HG02678 (cell line): ENCODE measurements around the gene PRUNE1.
A peak's percentile ranks its signal among the peaks of the same experiment; 100 is the strongest.

Experiments
- ATAC-seq: cut with Tn5 transposase; IDR thresholded peaks from one replicate; pipeline ENCODE4 v1.9.1; 2021; ENCODE audit warnings: mild to moderate bottlenecking, moderate library complexity; ENCODE audit not compliant: unreplicated experiment

The PRUNE1 gene

GRCh38 chr1:150976879-150977694 lies 31.2 kb upstream of the PRUNE1 start:
- no peak for ATAC-seq

GRCh38 chr1:150979092-150980056 lies 28.9 kb upstream of the PRUNE1 start:
- ATAC-seq: peak; percentile 41

DNA sequence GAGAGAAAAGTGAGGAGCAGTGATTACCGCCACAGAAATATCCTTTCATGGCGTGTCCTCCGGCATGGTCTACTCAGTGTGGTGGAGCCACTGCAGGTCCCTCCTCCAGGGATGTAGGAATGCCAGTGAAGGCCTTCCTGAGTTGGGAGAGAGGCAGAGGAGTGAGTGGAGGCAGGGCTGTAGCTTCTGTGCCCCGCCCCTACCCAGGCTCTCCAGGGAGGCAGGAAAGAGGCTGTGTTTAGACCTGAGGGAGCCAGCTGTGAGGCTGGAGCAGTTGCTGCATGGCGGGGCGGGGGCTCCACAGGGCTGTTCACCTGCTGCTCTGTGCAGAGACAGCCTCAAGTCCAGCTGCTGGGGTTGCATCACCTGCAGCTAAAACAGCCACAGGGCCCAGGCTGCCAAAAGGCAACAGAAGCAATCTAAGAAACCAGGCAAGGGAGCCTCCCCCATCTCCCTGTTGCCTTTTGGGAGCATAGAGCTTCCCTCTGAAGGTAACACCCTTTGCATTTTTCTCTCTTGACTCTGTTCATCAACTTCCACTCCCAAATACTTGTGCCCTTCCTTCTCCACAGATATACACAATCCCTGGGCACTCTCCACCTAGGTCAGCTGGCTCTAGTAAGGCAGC lies 27.0 kb upstream of the PRUNE1 start:
- no peak for ATAC-seq

- no peak for ATAC-seq
Observed at GRCh38 chr1:150981805-150982712, 26.2 kb upstream of the PRUNE1 start, which contains the start of gene ANXA9. Gene ANXA9, plus strand, starts transcription at chr1:150982292. Its CDS starts 814 bp downstream, at chr1:150983106.

GRCh38 chr1:150985179-150985825 lies 22.9 kb upstream of the PRUNE1 start:
- ATAC-seq: no peak

DNA sequence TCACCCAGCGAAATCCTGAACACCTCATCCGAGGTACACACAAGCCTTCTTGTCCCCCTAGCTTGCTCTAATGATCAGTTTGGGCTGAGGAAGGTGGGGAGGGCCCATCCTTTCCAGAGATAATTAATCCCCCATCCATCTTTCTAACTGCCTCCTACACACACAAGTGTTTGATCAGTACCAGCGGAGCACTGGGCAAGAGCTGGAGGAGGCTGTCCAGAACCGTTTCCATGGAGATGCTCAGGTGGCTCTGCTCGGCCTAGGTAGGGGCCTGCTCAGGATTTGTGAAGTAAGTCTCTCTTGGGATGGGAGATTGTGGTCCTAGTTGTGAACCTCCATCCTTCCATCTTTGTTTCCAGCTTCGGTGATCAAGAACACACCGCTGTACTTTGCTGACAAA lies 20.3 kb upstream of the PRUNE1 start:
- no peak for ATAC-seq

GRCh38 chr1:150992626-150993025 lies 15.6 kb upstream of the PRUNE1 start:
- no peak for ATAC-seq

GRCh38 chr1:150994248-150994647 lies 14.0 kb upstream of the PRUNE1 start:
- ATAC-seq: no peak

- ATAC-seq: no peak
Observed at GRCh38 chr1:150995460-150995859, 12.8 kb upstream of the PRUNE1 start.

DNA sequence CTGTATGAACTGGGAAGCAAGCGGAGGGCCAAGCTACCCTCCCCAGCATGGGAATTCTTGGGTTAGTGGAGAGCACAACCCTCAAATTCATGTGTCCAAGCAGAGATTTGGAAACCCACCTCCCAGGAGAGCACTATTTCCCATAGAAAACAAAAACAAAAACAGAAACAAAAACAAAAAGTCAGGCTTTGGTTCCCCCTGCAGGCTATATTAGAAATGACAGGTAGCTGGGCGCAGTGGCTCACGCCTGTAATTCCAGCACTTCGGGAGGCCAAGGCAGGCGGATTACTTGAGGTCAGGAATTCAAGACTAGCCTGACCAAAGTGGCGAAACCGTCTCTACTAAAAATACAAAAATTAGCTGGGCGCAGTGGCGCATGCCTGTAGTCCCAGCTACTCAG lies 12.4 kb upstream of the PRUNE1 start:
- no peak for ATAC-seq

GRCh38 chr1:150997126-150997872 lies 10.9 kb upstream of the PRUNE1 start:
- no peak for ATAC-seq

GRCh38 chr1:150997949-150998348 lies 10.3 kb upstream of the PRUNE1 start:
- no peak for ATAC-seq

DNA sequence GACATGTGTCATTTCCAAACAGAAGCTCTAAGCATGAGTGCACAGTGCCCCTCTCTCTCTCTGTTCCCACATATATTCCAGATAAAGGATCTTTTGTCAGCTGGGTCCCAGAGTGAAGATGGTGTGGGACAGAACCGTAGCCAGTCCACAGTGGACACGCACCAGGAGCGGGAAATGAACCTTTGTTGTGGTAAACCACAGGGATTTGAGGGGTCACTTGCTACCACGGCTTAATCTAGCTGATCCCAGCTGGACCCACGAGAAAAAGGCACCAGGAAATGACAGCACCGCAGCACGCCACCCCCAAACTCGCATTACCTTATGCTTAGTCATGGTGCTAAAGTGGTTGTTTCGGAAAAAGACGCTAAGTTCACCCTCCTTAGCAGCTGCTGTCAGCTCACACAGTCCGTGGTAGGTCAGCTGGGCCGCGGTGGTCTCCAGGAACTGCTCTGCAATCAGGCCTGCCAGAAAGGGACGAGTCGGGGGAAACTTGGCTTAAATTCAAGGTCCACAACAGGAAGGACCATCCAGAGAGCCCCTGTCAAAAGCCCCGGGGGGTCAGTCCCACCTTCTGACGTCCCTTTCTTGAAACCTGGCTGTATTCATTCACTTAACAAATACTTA lies 9.1 kb upstream of the PRUNE1 start:
- no peak for ATAC-seq

DNA sequence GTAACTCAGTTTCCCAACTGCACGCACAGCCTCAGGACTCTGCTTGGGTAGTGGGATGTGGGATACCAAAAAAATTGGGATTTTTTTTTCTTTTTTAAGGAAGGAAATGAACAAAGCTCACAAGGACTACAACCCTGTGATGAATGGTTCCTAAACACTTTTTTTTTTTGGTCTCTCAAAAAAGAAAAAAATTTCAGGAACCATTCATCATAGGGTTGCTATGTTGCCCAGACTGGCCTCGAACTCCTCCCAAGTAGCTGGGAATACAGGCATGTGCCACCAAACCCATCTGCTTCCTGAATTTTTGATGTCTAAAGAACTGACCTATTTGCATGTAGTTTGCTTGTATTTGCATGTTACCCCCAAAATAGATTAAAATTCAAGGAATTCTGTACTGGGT lies 8.3 kb upstream of the PRUNE1 start:
- ATAC-seq: no peak

- no peak for ATAC-seq
Observed at GRCh38 chr1:151000408-151000807, 7.8 kb upstream of the PRUNE1 start.

DNA sequence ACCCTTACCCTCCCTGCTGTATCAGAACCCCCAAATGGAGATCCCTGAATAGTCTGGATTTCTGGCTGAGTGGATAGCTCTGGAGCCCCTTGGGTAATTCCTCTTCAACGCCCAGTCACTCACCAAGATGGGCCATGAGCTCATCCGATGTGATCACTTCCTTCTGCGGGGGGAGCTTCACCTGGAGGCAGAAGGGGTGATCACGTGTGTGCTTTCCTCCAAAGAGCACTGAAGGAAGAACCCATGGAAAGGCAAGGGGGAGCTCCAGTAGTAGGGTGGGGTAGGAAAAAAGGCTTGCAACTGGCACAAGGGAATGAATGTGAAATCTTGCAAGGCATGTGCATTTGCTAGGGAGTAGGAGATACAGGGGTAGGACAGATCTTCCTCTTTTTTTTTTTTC lies 6.6 kb upstream of the PRUNE1 start:
- ATAC-seq: no peak

DNA sequence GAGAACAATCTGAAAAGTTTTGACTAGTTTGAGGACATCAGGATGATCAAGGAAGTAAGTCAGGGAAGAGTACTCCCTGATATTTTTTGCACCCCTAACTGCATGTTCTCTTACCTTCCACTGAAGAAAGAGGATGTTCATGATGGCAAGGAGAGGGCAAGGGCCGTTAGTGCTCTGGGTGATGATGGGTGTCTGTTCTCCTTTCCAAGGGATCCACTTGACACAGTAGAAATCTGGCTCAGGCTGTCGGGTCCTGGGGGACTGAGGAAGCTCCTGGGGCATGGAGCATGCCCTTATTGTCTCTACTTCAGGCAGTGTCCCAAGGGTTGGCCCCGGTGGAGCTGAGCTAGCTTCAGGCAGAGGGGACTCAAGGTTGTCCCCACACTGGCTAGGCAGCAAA lies 6.2 kb upstream of the PRUNE1 start:
- no peak for ATAC-seq

DNA sequence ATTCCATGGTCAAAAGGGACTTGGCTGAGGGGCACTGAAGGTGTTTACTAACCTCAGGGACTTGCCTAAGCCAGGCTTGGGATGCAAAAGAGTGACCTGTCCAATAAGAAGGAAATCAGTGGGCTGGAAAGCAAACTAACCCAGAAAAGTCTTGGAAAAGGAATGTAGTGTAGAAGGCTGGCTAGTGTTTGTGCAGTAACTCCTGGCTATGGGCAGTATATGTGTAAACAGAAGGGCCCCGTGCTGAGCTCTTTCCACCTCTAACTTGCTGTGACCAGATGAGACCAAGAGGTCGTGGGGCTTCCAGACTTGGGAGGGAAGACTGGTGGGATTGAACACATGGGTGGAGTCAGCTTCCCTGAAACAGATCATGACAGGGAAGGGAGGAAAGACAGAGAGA lies 5.6 kb upstream of the PRUNE1 start:
- no peak for ATAC-seq

GRCh38 chr1:151003180-151003579 lies 5.1 kb upstream of the PRUNE1 start:
- ATAC-seq: no peak
